ENCODE measurements around the gene SLC6A3.

DNA sequence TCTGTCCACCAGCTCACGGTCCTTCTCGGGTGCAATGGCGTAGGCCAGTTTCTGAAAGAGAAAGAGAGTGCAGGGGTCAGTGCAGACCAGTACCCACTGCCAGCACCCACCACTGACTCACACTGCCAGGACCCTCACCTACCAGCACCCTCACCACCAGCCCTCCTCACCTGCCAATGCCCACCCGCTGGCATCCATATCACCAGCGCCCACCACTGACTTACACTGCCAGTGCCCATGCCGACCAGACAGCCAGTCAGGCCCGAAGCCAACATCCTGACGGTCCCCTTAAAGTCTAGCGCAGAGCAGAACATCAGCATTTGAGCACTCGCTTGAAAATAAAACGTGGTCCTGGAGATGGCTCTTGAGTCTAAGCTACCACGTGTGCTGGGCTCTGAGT is 44.3 kb downstream of the SLC6A3 start:
- TF ChIP-seq MAFG (CRISPR knock-in tag; IDR thresholded peaks at IDR 0.05) (no peak), KDM1A (CRISPR knock-in tag; IDR thresholded peaks at IDR 0.05) (no peak), RELA (CRISPR knock-in tag; IDR thresholded peaks at IDR 0.05) (no peak), CREB1 (IDR thresholded peaks at IDR 0.05) (no peak), CREB1 (CRISPR knock-in tag; IDR thresholded peaks at IDR 0.05) (no peak), KAT8 (CRISPR knock-in tag; IDR thresholded peaks at IDR 0.05) (no peak), KDM6A (CRISPR knock-in tag; IDR thresholded peaks at IDR 0.05; ENCODE audit: low read depth) (no peak)
- TF ChIP-seq, protein P1, sequence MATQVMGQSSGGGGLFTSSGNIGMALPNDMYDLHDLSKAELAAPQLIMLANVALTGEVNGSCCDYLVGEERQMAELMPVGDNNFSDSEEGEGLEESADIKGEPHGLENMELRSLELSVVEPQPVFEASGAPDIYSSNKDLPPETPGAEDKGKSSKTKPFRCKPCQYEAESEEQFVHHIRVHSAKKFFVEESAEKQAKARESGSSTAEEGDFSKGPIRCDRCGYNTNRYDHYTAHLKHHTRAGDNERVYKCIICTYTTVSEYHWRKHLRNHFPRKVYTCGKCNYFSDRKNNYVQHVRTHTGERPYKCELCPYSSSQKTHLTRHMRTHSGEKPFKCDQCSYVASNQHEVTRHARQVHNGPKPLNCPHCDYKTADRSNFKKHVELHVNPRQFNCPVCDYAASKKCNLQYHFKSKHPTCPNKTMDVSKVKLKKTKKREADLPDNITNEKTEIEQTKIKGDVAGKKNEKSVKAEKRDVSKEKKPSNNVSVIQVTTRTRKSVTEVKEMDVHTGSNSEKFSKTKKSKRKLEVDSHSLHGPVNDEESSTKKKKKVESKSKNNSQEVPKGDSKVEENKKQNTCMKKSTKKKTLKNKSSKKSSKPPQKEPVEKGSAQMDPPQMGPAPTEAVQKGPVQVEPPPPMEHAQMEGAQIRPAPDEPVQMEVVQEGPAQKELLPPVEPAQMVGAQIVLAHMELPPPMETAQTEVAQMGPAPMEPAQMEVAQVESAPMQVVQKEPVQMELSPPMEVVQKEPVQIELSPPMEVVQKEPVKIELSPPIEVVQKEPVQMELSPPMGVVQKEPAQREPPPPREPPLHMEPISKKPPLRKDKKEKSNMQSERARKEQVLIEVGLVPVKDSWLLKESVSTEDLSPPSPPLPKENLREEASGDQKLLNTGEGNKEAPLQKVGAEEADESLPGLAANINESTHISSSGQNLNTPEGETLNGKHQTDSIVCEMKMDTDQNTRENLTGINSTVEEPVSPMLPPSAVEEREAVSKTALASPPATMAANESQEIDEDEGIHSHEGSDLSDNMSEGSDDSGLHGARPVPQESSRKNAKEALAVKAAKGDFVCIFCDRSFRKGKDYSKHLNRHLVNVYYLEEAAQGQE (IDR thresholded peaks at IDR 0.05; ENCODE audit: borderline replicate concordance in 1 of 2, low read depth in 1 of 2, low read length in 2 of 2) = no peak
- TF ChIP-seq, protein P2, sequence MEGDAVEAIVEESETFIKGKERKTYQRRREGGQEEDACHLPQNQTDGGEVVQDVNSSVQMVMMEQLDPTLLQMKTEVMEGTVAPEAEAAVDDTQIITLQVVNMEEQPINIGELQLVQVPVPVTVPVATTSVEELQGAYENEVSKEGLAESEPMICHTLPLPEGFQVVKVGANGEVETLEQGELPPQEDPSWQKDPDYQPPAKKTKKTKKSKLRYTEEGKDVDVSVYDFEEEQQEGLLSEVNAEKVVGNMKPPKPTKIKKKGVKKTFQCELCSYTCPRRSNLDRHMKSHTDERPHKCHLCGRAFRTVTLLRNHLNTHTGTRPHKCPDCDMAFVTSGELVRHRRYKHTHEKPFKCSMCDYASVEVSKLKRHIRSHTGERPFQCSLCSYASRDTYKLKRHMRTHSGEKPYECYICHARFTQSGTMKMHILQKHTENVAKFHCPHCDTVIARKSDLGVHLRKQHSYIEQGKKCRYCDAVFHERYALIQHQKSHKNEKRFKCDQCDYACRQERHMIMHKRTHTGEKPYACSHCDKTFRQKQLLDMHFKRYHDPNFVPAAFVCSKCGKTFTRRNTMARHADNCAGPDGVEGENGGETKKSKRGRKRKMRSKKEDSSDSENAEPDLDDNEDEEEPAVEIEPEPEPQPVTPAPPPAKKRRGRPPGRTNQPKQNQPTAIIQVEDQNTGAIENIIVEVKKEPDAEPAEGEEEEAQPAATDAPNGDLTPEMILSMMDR (CRISPR knock-in tag; IDR thresholded peaks at IDR 0.05) = no peak
